Uterus (tissue), 2 donors: Measurements from ENCODE around the gene SMARCC2.

Source experiments
- CTCF ChIP-seq, 4 experiments: fragments of 200-600 bp in 2 of 4; fragments of 450-650 bp in 2 of 4; sonication (generic) in 2 of 4; IDR thresholded peaks; one replicate each; pipeline ENCODE4 v1.5.1; 2016 to 2019; ENCODE audit warnings: antibody characterized with exemption in 4 of 4, mild to moderate bottlenecking in 2 of 4, moderate library complexity in 1 of 4
- POLR2A ChIP-seq, 2 donors: fragments of 450-650 bp; IDR thresholded peaks; one replicate each; pipeline ENCODE4 v1.6.1; 2016; ENCODE audit warnings: antibody characterized with exemption in 2 of 2, mild to moderate bottlenecking in 1 of 2, moderate library complexity in 1 of 2

GRCh38 chr12:56221232-56221756, 32.0 kb upstream of the SMARCC2 start:
- no peak for TF ChIP-seq CTCF (IDR thresholded peaks at IDR 0.05)
- no peak for TF ChIP-seq POLR2A (IDR thresholded peaks at IDR 0.05)
